Measurements from ENCODE around the gene UBC. TPM values are rescaled to one million over a fixed set of nuclear protein-coding genes. Genes with fewer than 3 reads are reported as not detected.

Gene UBC
- total RNA-seq, 1 experiment from 2014 or later, result 523 TPM

GRCh38 chr12:124874188-124874587 lies 40.3 kb downstream of the UBC start:
- Histone ChIP-seq H3K79me2 (ENCODE audit: insufficient read depth, low read length) (no peaks in the 10 kb centered on the region), H3K4ac (ENCODE audit: low read depth, low read length) (no peak overlapping the region), H2BK120ac (ENCODE audit: low read depth, low read length, poor library complexity, severe bottlenecking) (no peak overlapping the region), H4K91ac (ENCODE audit: insufficient read length, low read depth, low read length) (no peak overlapping the region), H4K8ac (replicated peaks; ENCODE audit: insufficient read length, low read depth, low read length) (no peak overlapping the region), H2AK5ac (ENCODE audit: insufficient read length, low read length) (no peak overlapping the region), H3K18ac (ENCODE audit: insufficient read length, low read depth, low read length) (no peak overlapping the region), H3K27me3 (ENCODE audit: insufficient read depth, low read length) (no peaks in the 10 kb centered on the region), H2BK5ac (ENCODE audit: insufficient read length, low read length) (no peak overlapping the region), H3K27ac (ENCODE audit: insufficient read length, low read depth, low read length) (no peak overlapping the region), H2BK12ac (ENCODE audit: insufficient read length, low read depth, low read length) (no peak overlapping the region), H4K20me1 (ENCODE audit: control insufficient read depth, insufficient read depth, insufficient read length) (no peaks in the 10 kb centered on the region), H3K4me2 (ENCODE audit: insufficient read depth, insufficient read length, low read length) (no peak overlapping the region), H3K4me1 (ENCODE audit: insufficient read depth, low read length) (no peaks in the 10 kb centered on the region), H3K23ac (ENCODE audit: insufficient read length, low read depth, low read length) (no peak overlapping the region), H4K5ac (ENCODE audit: insufficient read length, low read depth, low read length) (no peak overlapping the region), H3K9me3 (ENCODE audit: control insufficient read depth, low read depth, low read length) (no peaks in the 10 kb centered on the region), H2BK15ac (ENCODE audit: low read depth, low read length) (no peak overlapping the region), H2AFZ (ENCODE audit: low read length) (no peak overlapping the region), H3T11ph (ENCODE audit: low read length) (no peak overlapping the region), H3K23me2 (ENCODE audit: insufficient read length, low read depth, low read length, poor library complexity, severe bottlenecking) (no peaks in the 10 kb centered on the region), H2BK20ac (ENCODE audit: low read depth, low read length, poor library complexity, severe bottlenecking) (no peak overlapping the region), H3K14ac (ENCODE audit: insufficient read depth, low read length) (no peak overlapping the region), H3K79me1 (ENCODE audit: insufficient read depth, low read depth, low read length, poor library complexity, severe bottlenecking) (no peaks in the 10 kb centered on the region), H3K56ac (ENCODE audit: insufficient read length, low read depth, low read length) (no peak overlapping the region), H3K9ac (ENCODE audit: extremely low read depth, insufficient read length, low read length) (no peak overlapping the region)
- DNase-seq, result no peak
- peaks cover 6% of the 10 kb centered on the region for H3K27me3 Mint-ChIP-seq (ENCODE audit: low read depth)
- peaks cover 9 to 10% of the 10 kb centered on the region in 2 experiments for H3K4me1 Mint-ChIP-seq
- H3K9me3 Mint-ChIP-seq, result no peaks in the 10 kb centered on the region
- no peak overlapping the region for H3K27ac Mint-ChIP-seq
- no peak overlapping the region for H3K4me3 Mint-ChIP-seq
- no peak for TF ChIP-seq CTCF (conservative IDR thresholded peaks at IDR 0.05)
- no peaks in the 10 kb centered on the region for H3K36me3 Mint-ChIP-seq (ENCODE audit: insufficient read depth in 1 of 3, low read depth in 3 of 3)
- WGBS (ENCODE audit: extremely low coverage, insufficient read length, low lambda C conversion rate), result no CpG with 5 or more reads among the region's 4 CpGs

Data from H9 (cell line).